ENCODE data around the gene DLG5.

DLG5 gene

DNA sequence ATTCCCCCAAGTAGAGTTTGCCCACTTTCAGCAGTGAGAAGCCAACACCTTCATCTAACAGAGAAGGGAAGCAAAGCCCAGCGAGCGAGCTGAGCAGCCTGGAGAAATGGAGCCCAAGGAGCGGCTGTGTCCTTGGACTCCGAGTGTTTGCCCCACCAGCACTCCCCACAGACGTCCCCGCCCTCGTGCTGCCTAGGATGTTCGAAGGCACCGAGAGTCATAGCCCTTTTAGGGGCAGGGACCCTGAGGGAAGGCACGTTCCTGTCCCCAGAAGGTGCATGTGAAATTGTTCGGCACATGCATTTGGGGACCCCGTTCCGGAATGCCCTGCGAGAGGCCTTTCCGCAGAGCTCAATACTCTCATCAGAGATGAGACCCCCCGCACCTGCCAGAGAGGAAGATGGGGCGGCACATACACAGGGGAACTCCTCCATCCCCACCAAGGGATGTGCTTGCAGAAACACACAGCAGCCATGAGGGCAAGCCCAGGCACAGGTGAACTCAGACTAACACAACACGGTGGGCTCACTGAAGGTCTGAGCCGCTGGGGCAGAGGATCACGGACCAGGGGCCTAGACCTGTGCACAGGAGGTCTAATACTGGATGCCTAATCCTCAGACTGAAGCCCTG is 131.0 kb downstream of the DLG5 start:
- H3K9me3 ChIP-seq (ENCODE audit: insufficient read depth, low read length): no peaks in the 10 kb centered on the region
- no peaks in the 10 kb centered on the region for H3K27me3 ChIP-seq (ENCODE audit: low read depth, low read length)
- no peak overlapping the region for H3K4me3 ChIP-seq (ENCODE audit: low read length)
- no peaks in the 10 kb centered on the region for H4K20me1 ChIP-seq (ENCODE audit: insufficient read depth, low read length)
- no peak for TF ChIP-seq EZH2phosphoT487 (IDR thresholded peaks at IDR 0.05; ENCODE audit: low read depth)
- TF ChIP-seq, protein P1, sequence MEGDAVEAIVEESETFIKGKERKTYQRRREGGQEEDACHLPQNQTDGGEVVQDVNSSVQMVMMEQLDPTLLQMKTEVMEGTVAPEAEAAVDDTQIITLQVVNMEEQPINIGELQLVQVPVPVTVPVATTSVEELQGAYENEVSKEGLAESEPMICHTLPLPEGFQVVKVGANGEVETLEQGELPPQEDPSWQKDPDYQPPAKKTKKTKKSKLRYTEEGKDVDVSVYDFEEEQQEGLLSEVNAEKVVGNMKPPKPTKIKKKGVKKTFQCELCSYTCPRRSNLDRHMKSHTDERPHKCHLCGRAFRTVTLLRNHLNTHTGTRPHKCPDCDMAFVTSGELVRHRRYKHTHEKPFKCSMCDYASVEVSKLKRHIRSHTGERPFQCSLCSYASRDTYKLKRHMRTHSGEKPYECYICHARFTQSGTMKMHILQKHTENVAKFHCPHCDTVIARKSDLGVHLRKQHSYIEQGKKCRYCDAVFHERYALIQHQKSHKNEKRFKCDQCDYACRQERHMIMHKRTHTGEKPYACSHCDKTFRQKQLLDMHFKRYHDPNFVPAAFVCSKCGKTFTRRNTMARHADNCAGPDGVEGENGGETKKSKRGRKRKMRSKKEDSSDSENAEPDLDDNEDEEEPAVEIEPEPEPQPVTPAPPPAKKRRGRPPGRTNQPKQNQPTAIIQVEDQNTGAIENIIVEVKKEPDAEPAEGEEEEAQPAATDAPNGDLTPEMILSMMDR (IDR thresholded peaks at IDR 0.05; ENCODE audit: low read depth, low read length): no peak
- no peak overlapping the region for H3K4me2 ChIP-seq (ENCODE audit: low read length)
- H3K9ac ChIP-seq (ENCODE audit: low read length): no peak overlapping the region
- no peaks in the 10 kb centered on the region for H3K36me3 ChIP-seq (replicated peaks; ENCODE audit: low read depth, low read length)
- no peaks in the 10 kb centered on the region for H3K79me2 ChIP-seq (ENCODE audit: low read length)
- no peak overlapping the region for H2AFZ ChIP-seq (ENCODE audit: low read depth, low read length)
- H3K4me1 ChIP-seq (ENCODE audit: low read length): no peaks in the 10 kb centered on the region
- no peak overlapping the region for H3K27ac ChIP-seq (ENCODE audit: low read length)

DNA sequence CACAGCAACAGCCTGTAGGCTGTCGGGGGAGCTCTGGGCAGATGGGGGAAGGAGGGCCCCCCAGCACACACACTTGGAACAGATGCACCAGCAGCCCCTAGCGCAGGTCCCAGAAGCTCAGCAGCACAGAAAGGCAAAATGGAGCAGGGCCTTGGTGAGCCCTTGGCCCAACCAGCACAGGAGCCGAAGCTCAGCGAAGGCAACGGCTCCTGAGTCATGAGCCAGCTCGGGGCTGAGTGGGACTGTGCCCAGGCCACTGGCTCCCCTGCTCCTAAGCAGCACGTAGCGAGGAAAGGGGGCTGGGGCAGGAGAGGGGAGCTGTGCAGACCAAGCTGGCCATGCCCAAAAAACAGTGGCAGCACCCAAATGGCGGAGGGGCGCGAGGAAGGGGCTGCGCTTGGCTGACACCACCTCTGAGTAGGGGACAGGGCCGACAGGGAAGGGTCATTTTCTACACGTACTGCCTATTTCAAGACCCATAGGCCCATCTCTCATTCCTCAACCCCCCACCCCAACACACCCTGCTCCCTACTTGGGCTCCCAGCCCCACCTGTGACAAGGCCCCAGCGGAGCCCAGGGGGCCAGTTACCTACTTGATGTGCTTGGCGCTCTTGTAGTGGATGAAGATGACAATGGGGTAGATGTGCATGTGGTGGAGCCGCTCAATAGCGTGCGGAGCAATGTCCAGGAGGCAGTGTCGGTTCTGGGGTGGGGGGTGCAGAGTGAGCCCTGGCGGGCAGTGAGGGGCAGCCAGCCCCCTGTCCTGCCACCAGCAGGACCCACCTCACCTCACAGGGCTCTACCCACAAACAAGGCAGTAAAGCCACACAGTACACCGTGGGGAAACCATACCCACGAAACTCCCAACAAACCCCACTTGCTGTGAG is 132.1 kb downstream of the DLG5 start:
- H3K79me2 ChIP-seq (ENCODE audit: low read length): no peaks in the 10 kb centered on the region
- no peaks in the 10 kb centered on the region for H3K9me3 ChIP-seq (ENCODE audit: insufficient read depth, low read length)
- no peak overlapping the region for H3K4me2 ChIP-seq (ENCODE audit: low read length)
- H3K27me3 ChIP-seq (ENCODE audit: low read depth, low read length): no peaks in the 10 kb centered on the region
- no peak overlapping the region for H3K9ac ChIP-seq (ENCODE audit: low read length)
- H3K4me3 ChIP-seq (ENCODE audit: low read length): no peak overlapping the region
- H3K27ac ChIP-seq (ENCODE audit: low read length): no peak overlapping the region
- no peak overlapping the region for H2AFZ ChIP-seq (ENCODE audit: low read depth, low read length)
- no peaks in the 10 kb centered on the region for H4K20me1 ChIP-seq (ENCODE audit: insufficient read depth, low read length)
- TF ChIP-seq EZH2phosphoT487 (IDR thresholded peaks at IDR 0.05; ENCODE audit: low read depth): no peak
- no peaks in the 10 kb centered on the region for H3K36me3 ChIP-seq (replicated peaks; ENCODE audit: low read depth, low read length)
- H3K4me1 ChIP-seq (ENCODE audit: low read length): no peaks in the 10 kb centered on the region

DNA sequence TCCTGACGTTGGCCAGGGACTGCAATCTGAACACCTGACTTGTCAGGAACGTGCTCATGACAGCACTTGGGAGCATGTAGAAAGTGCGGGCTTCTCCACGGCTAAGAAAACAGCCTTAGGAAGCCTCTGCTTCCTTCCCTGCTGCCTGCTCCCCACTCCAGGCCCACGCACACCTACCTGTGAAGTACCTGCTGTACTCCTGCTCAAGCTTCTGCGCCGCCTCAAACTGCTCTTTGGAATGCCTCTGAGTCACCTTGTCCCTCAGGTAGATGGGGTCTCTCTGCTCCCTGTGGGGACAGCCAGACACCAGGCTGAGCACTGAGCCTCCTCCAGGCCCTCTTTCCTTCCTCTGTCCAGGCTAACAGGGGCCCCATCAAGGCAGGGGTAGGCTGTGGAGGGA is 132.7 kb downstream of the DLG5 start:
- no peak overlapping the region for H3K27ac ChIP-seq (ENCODE audit: low read length)
- H3K4me3 ChIP-seq (ENCODE audit: low read length): no peak overlapping the region
- no peak overlapping the region for H2AFZ ChIP-seq (ENCODE audit: low read depth, low read length)
- no peaks in the 10 kb centered on the region for H3K9me3 ChIP-seq (ENCODE audit: insufficient read depth, low read length)
- no peaks in the 10 kb centered on the region for H3K36me3 ChIP-seq (replicated peaks; ENCODE audit: low read depth, low read length)
- no peaks in the 10 kb centered on the region for H4K20me1 ChIP-seq (ENCODE audit: insufficient read depth, low read length)
- no peak overlapping the region for H3K9ac ChIP-seq (ENCODE audit: low read length)
- TF ChIP-seq, protein P1 (IDR thresholded peaks at IDR 0.05; ENCODE audit: low read depth, low read length): no peak
- no peak for TF ChIP-seq EZH2phosphoT487 (IDR thresholded peaks at IDR 0.05; ENCODE audit: low read depth)
- H3K4me1 ChIP-seq (ENCODE audit: low read length): no peaks in the 10 kb centered on the region
- H3K4me2 ChIP-seq (ENCODE audit: low read length): no peak overlapping the region
- H3K27me3 ChIP-seq (ENCODE audit: low read depth, low read length): no peaks in the 10 kb centered on the region
- H3K79me2 ChIP-seq (ENCODE audit: low read length): no peaks in the 10 kb centered on the region

DNA sequence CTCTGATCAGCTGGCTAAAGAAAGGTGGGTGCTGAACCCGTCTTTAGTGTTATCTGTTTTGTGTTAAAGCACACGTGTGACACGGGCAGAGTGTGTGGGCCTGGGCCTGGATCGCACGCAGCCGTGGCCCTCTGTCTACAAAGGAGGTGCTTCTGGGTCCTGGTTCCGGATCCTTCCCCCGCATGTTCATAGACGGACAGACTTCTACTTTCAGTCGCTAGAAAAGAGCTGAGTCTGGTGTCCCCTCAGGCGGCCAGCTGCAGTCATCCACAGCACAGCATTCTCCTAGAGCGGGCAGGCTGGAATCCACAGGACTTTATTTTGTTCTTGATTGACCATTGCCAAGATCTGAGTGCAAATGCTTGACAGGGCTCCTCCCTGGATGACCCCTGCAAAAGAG is 134.4 kb downstream of the DLG5 start:
- H4K20me1 ChIP-seq (ENCODE audit: insufficient read depth, low read length): no peaks in the 10 kb centered on the region
- no peaks in the 10 kb centered on the region for H3K79me2 ChIP-seq (ENCODE audit: low read length)
- H3K4me2 ChIP-seq (ENCODE audit: low read length): no peak overlapping the region
- no peaks in the 10 kb centered on the region for H3K4me1 ChIP-seq (ENCODE audit: low read length)
- no peak overlapping the region for H3K4me3 ChIP-seq (ENCODE audit: low read length)
- no peaks in the 10 kb centered on the region for H3K27me3 ChIP-seq (ENCODE audit: low read depth, low read length)
- H2AFZ ChIP-seq (ENCODE audit: low read depth, low read length): no peak overlapping the region
- no peak overlapping the region for H3K27ac ChIP-seq (ENCODE audit: low read length)
- no peak for TF ChIP-seq EZH2phosphoT487 (IDR thresholded peaks at IDR 0.05; ENCODE audit: low read depth)
- TF ChIP-seq, protein P1 (IDR thresholded peaks at IDR 0.05; ENCODE audit: low read depth, low read length): no peak
- H3K36me3 ChIP-seq (replicated peaks; ENCODE audit: low read depth, low read length): no peaks in the 10 kb centered on the region
- H3K9ac ChIP-seq (ENCODE audit: low read length): no peak overlapping the region
- H3K9me3 ChIP-seq (ENCODE audit: insufficient read depth, low read length): no peaks in the 10 kb centered on the region

Measured in OCI-LY3 (cell line).